CD14-positive monocyte (primary cell): ENCODE data around the gene SLC2A4RG. TPM values are rescaled to one million over a fixed set of nuclear protein-coding genes. Genes with fewer than 3 reads are reported as not detected.
A peak's percentile ranks its signal among the peaks of the same experiment; 100 is the strongest.

Experiments
- DNase-seq, 3 donors: peaks; one replicate each; pipeline ENCODE4 v3.0.0-alpha.2; 2011 to 2022
- H2AFZ ChIP-seq: 2 replicates; pipeline ENCODE4 v1.6.0; 2012; ENCODE audit warnings: mild to moderate bottlenecking, low read depth, low read length, inconsistent platforms; ENCODE audit not compliant: insufficient read depth, poor library complexity, severe bottlenecking
- H3K27ac ChIP-seq, 2 donors: 1 replicate in 1 of 2; 2 replicates in 1 of 2; pipeline ENCODE4 v1.5.1; 2012 to 2013; ENCODE audit warnings: low read length in 2 of 2, control low read depth in 1 of 2, inconsistent platforms in 1 of 2, low read depth in 1 of 2, mild to moderate bottlenecking in 1 of 2
- H3K27me3 ChIP-seq, 2 donors: one replicate each; pipeline versions ENCODE4 v1.6.0 to v1.6.1; 2011 to 2013; ENCODE audit warnings: low read length in 2 of 2; ENCODE audit not compliant: control insufficient read depth in 2 of 2, insufficient read depth in 2 of 2
- H3K36me3 ChIP-seq, 2 donors: replicated peaks in 1 of 2; 1 replicate in 1 of 2; 2 replicates in 1 of 2; pipeline versions ENCODE4 v1.5.1 to v1.6.1; 2012 to 2013; ENCODE audit warnings: low read length in 2 of 2, control low read depth in 1 of 2, inconsistent platforms in 1 of 2, mild to moderate bottlenecking in 1 of 2; ENCODE audit not compliant: insufficient read depth in 2 of 2, control insufficient read depth in 1 of 2
- H3K4me1 ChIP-seq, 2 donors: 1 replicate in 1 of 2; 2 replicates in 1 of 2; pipeline versions ENCODE4 v1.5.1 to v1.6.1; 2012 to 2013; ENCODE audit warnings: low read length in 2 of 2, control low read depth in 1 of 2, inconsistent platforms in 1 of 2, mild to moderate bottlenecking in 1 of 2, moderate library complexity in 1 of 2; ENCODE audit not compliant: insufficient read depth in 2 of 2, control insufficient read depth in 1 of 2
- H3K4me2 ChIP-seq: replicated peaks from 2 replicates; pipeline ENCODE3; 2012; ENCODE audit warnings: low read length, moderate library complexity, mild to moderate bottlenecking; ENCODE audit not compliant: poor library complexity, severe bottlenecking; ENCODE audit errors: extremely low read depth
- H3K4me3 ChIP-seq, 3 experiments: fragments of 200-600 bp in 1 of 3; sonication (generic) in 1 of 3; replicated peaks in 1 of 3; 1 replicate in 2 of 3; 2 replicates in 1 of 3; pipeline ENCODE4 v1.5.1; 2011 to 2013; ENCODE audit warnings: low read length in 3 of 3, mild to moderate bottlenecking in 3 of 3, control low read depth in 2 of 3, low read depth in 2 of 3, inconsistent platforms in 1 of 3, moderate library complexity in 1 of 3
- H3K79me2 ChIP-seq: 2 replicates; pipeline ENCODE4 v1.6.0; 2012; ENCODE audit warnings: mild to moderate bottlenecking, control low read depth, inconsistent platforms, low read length, moderate library complexity; ENCODE audit not compliant: insufficient read depth
- H3K9ac ChIP-seq: 2 replicates; pipeline ENCODE4 v1.6.0; 2017; ENCODE audit warnings: low read length, mild to moderate bottlenecking; ENCODE audit not compliant: insufficient read depth, poor library complexity, severe bottlenecking
- H3K9me3 ChIP-seq, 2 donors: replicated peaks in 1 of 2; 1 replicate in 1 of 2; 2 replicates in 1 of 2; pipeline versions ENCODE4 v1.5.1 to v1.6.1; 2012 to 2013; ENCODE audit warnings: low read length in 2 of 2, control low read depth in 1 of 2; ENCODE audit not compliant: control insufficient read depth in 1 of 2, insufficient read depth in 1 of 2
- H4K20me1 ChIP-seq: 2 replicates; pipeline ENCODE4 v1.6.0; 2012; ENCODE audit warnings: mild to moderate bottlenecking, low read length, control low read depth, moderate library complexity; ENCODE audit not compliant: insufficient read depth
- H3K27ac Mint-ChIP-seq, 7 donors: one replicate each; pipeline ENCODE4 v1.8.0; 2020; ENCODE audit warnings: mild to moderate bottlenecking in 7 of 7, mixed read lengths in 7 of 7, moderate library complexity in 6 of 7, inconsistent platforms in 2 of 7
- H3K27me3 Mint-ChIP-seq, 3 donors: one replicate each; pipeline ENCODE4 v1.8.0; 2021 to 2022; ENCODE audit warnings: low read depth in 3 of 3, mild to moderate bottlenecking in 3 of 3, mixed read lengths in 3 of 3, moderate library complexity in 3 of 3, inconsistent platforms in 1 of 3
- H3K36me3 Mint-ChIP-seq, 2 donors: one replicate each; pipeline ENCODE4 v1.8.0; 2020; ENCODE audit warnings: mixed read lengths in 2 of 2, inconsistent platforms in 1 of 2, mild to moderate bottlenecking in 1 of 2
- H3K4me1 Mint-ChIP-seq: one replicate; pipeline ENCODE4 v1.8.0; 2020; ENCODE audit warnings: mild to moderate bottlenecking, mixed read lengths
- H3K4me3 Mint-ChIP-seq, 2 donors: one replicate each; pipeline ENCODE4 v1.8.0; 2020; ENCODE audit warnings: mild to moderate bottlenecking in 2 of 2, mixed read lengths in 2 of 2, moderate library complexity in 1 of 2
- H3K9me3 Mint-ChIP-seq, 7 donors: one replicate each; pipeline ENCODE4 v1.8.0; 2020 to 2022; ENCODE audit warnings: mixed read lengths in 7 of 7, mild to moderate bottlenecking in 6 of 7, moderate library complexity in 6 of 7, inconsistent platforms in 2 of 7
- WGBS: methylation state at CpG from one replicate; pipeline ENCODE4 v1.1.5; 2013; ENCODE audit warnings: missing lambda C conversion rate; ENCODE audit not compliant: insufficient coverage; 5-methylcytosine and 5-hydroxymethylcytosine counted together
- intact Hi-C, 2 donors: fragments of 100-400 bp; cut with micrococcal nuclease; formaldehyde crosslinking; loops; one replicate each; pipeline versions ENCODE4 v1.15.0 to v1.15.1; 2023
- polyA plus RNA-seq, 3 donors: library from polyadenylated mRNA; depleted of rRNA in 1 of 3; unstranded in 2 of 3; stranded (reverse) in 1 of 3; fragments of 300-500 nt in 2 of 3; fragments of >200 nt in 1 of 3; fragmentation: Illumina TruSeq in 2 of 3; gene quantifications; 1 replicate in 2 of 3; 2 replicates in 1 of 3; pipeline ENCODE4 v1.2.3, GENCODE V29; 2012 to 2021
- TF ChIP-seq, protein P1 (sequence below): fragments of 200-600 bp; IDR thresholded peaks from one replicate; pipeline ENCODE4 v1.8.0; 2022; ENCODE audit warnings: antibody characterized with exemption, mild to moderate bottlenecking

Gene SLC2A4RG
- polyA plus RNA-seq, 3 donors = 0.46 to 21.0 (median 1.5) TPM

DNA sequence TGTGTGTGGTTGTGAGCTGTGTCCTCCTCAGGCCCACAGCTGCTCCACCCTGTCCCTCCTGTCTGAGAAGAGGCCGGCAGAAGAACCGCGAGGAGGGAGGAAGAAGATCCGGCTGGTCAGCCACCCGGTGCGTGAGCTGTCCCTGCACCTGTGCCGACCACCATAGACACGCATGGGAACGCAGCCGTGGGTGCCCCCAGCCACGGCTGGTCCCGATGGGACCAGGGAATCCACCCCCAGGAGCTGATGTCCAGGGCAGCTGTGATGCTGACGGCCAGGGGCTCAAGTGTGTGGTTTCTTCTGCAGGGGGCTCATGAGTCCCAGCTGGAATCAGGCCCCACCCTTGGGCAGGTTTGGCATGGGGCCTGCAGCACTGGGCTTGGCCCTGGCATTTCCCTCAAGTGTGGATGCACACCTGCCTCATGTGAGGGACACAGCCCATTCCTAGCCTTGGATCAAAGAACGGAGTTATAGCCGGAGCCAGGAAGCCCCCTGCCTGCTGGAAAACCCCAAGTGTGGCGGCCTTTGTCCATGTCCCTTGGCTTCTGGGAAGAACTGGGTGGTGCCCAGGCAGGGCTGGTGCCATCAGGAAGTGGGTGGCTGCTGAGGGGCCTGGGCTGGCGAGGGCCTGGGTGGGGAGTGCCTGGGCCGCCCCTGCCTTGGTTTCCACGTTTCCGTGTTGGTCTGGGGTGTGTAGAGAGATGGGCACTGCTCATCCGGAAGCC is 47.7 kb upstream of the SLC2A4RG start:
- Mint-ChIP-seq H3K36me3 (peaks cover 5 to 11% of the 10 kb centered on the region in 2 donors), H3K9me3 (no peaks in the 10 kb centered on the region), H3K4me1 (peaks cover 19% of the 10 kb centered on the region), H3K27ac (peak overlapping the region in 5 of 7 donors; percentile 59 to 89 (median 82)), H3K27me3 (peaks cover 0 to 10% (median 1%) of the 10 kb centered on the region in 3 donors), H3K4me3 (no peak overlapping the region)
- WGBS = 89% methylated on average over 20 of the region's 21 CpGs
- TF ChIP-seq, protein P1, sequence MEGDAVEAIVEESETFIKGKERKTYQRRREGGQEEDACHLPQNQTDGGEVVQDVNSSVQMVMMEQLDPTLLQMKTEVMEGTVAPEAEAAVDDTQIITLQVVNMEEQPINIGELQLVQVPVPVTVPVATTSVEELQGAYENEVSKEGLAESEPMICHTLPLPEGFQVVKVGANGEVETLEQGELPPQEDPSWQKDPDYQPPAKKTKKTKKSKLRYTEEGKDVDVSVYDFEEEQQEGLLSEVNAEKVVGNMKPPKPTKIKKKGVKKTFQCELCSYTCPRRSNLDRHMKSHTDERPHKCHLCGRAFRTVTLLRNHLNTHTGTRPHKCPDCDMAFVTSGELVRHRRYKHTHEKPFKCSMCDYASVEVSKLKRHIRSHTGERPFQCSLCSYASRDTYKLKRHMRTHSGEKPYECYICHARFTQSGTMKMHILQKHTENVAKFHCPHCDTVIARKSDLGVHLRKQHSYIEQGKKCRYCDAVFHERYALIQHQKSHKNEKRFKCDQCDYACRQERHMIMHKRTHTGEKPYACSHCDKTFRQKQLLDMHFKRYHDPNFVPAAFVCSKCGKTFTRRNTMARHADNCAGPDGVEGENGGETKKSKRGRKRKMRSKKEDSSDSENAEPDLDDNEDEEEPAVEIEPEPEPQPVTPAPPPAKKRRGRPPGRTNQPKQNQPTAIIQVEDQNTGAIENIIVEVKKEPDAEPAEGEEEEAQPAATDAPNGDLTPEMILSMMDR = no peak
- Histone ChIP-seq H4K20me1 (peaks cover 11% of the 10 kb centered on the region), H3K36me3 (peaks cover 0 to 11% of the 10 kb centered on the region in 2 donors), H3K4me3 (no peak overlapping the region), H3K9me3 (no peaks in the 10 kb centered on the region), H3K4me1 (peaks cover 23 to 26% of the 10 kb centered on the region in 2 donors), H3K4me2 (no peak overlapping the region), H3K27me3 (peaks cover 0 to 4% of the 10 kb centered on the region in 2 donors), H3K79me2 (no peaks in the 10 kb centered on the region), H3K27ac (no peak overlapping the region), H3K9ac (no peak overlapping the region), H2AFZ (no peak overlapping the region)
- DNase-seq = no peak
- intact Hi-C loops = no loop called here

DNA sequence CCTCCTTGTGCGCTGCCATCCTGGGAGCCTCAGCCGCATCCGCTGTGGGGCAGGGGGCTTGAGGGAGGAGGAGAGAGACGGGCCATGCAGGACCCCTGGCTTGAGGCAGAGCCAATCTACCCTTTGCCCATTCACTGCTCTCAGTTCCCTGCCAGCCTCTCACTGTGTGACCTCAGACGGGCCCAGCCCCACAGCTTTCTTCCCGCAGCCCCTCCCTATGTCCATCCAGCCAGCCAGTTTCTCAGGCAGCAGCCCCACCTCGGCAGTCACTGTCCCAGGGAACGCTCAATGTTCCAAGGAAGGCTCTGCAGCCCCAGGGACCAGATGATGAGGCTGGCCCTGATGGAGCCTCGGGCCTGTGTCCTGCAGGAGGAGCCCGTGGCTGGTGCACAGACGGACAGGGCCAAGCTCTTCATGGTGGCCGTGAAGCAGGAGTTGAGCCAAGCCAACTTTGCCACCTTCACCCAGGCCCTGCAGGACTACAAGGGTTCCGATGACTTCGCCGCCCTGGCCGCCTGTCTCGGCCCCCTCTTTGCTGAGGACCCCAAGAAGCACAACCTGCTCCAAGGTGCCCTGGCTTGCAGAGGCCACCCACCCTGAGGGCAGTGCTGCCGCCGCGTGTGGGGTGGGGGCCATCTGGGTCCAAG is 47.0 kb upstream of the SLC2A4RG start:
- Histone ChIP-seq H3K36me3 (peaks cover 0 to 11% of the 10 kb centered on the region in 2 donors), H3K9me3 (no peaks in the 10 kb centered on the region), H3K4me3 (no peak overlapping the region), H3K4me2 (no peak overlapping the region), H3K9ac (no peak overlapping the region), H3K79me2 (no peaks in the 10 kb centered on the region), H4K20me1 (peaks cover 17% of the 10 kb centered on the region), H3K27me3 (peaks cover 0 to 11% of the 10 kb centered on the region in 2 donors), H2AFZ (no peak overlapping the region), H3K4me1 (peaks cover 23 to 24% of the 10 kb centered on the region in 2 donors), H3K27ac (no peak overlapping the region)
- no peak for DNase-seq
- peaks cover 5 to 11% of the 10 kb centered on the region in 2 donors for H3K36me3 Mint-ChIP-seq
- H3K4me3 Mint-ChIP-seq = no peak overlapping the region
- no peaks in the 10 kb centered on the region for H3K9me3 Mint-ChIP-seq
- peaks cover 3 to 16% (median 3%) of the 10 kb centered on the region in 3 donors for H3K27me3 Mint-ChIP-seq
- WGBS = 90% methylated on average over 12 of the region's 20 CpGs
- TF ChIP-seq, protein P1 = no peak
- peak overlapping the region in 6 of 7 donors; percentile 4 to 86 (median 78) for H3K27ac Mint-ChIP-seq
- intact Hi-C loops = no loop called here
- peaks cover 19% of the 10 kb centered on the region for H3K4me1 Mint-ChIP-seq
